IMR-90 (cell line): ENCODE results near the gene TMUB1. TPM values are rescaled to one million over a fixed set of nuclear protein-coding genes. Genes with fewer than 3 reads are reported as not detected.

Experiments
- ATAC-seq: fragments of 200-7000 bp; cut with Tn5 transposase; 2 replicates; pipeline ENCODE4 v1.9.1; 2020; ENCODE audit warnings: low read depth, mild to moderate bottlenecking, moderate library complexity
- BruUV-seq: library from RNA; stranded (reverse); fragments of 400-500 nt; replicated peaks from 2 replicates; lab custom pipeline; 2021; lab: Mats Ljungman, UMichigan
- CTCF ChIA-PET: fragments of 300-600 bp; formaldehyde crosslinking; extraction: SDS; loops from one replicate; lab custom pipeline; 2021; ENCODE audit warnings: antibody characterized with exemption; lab: Yijun Ruan, JAX
- POLR2A ChIA-PET: fragments of 300-600 bp; sonication (Branson Sonifier 250); formaldehyde crosslinking; loops from one replicate; lab custom pipeline; 2022; ENCODE audit warnings: antibody characterized with exemption; ENCODE audit not compliant: unreplicated experiment; lab: Charles Lee
- DNase-seq: peaks from one replicate; pipeline ENCODE4 v3.0.0; 2013
- H2AFZ ChIP-seq: replicated peaks from 2 replicates; pipeline ENCODE3; 2013; ENCODE audit warnings: low read length, mild to moderate bottlenecking; ENCODE audit not compliant: poor library complexity
- H2AK5ac ChIP-seq: 2 replicates; pipeline ENCODE4 v1.6.1; 2013; ENCODE audit warnings: low read depth, low read length, inconsistent platforms
- H2AK9ac ChIP-seq: replicated peaks from 2 replicates; pipeline ENCODE3; 2013; ENCODE audit warnings: mild to moderate bottlenecking, low read depth, low read length, moderate library complexity; ENCODE audit not compliant: poor library complexity
- H2BK120ac ChIP-seq: 2 replicates; pipeline ENCODE4 v1.6.1; 2013; ENCODE audit warnings: low read depth, low read length, inconsistent platforms
- H2BK15ac ChIP-seq: 3 replicates; pipeline ENCODE4 v1.6.1; 2013; ENCODE audit warnings: low read depth, low read length, inconsistent platforms
- H2BK20ac ChIP-seq: 2 replicates; pipeline ENCODE4 v1.6.1; 2013; ENCODE audit warnings: low read depth, mild to moderate bottlenecking, inconsistent platforms, low read length, moderate library complexity
- H2BK5ac ChIP-seq: 2 replicates; pipeline ENCODE4 v1.6.1; 2013; ENCODE audit warnings: mild to moderate bottlenecking, low read depth, low read length, inconsistent platforms; ENCODE audit not compliant: poor library complexity, severe bottlenecking
- H3K14ac ChIP-seq: replicated peaks from 2 replicates; pipeline ENCODE4 v1.6.1; 2013; ENCODE audit warnings: low read depth, low read length, inconsistent platforms
- H3K18ac ChIP-seq: 2 replicates; pipeline ENCODE4 v1.6.1; 2013; ENCODE audit warnings: low read depth, low read length, control low read depth
- H3K23ac ChIP-seq: 2 replicates; pipeline ENCODE4 v1.6.1; 2013; ENCODE audit warnings: low read depth, low read length, inconsistent platforms
- H3K27ac ChIP-seq: 2 replicates; pipeline ENCODE4 v1.5.1; 2013; ENCODE audit warnings: mild to moderate bottlenecking, control low read depth, low read length; ENCODE audit not compliant: insufficient read depth
- H3K27me3 ChIP-seq: 2 replicates; pipeline ENCODE4 v1.6.1; 2013; ENCODE audit warnings: low read length; ENCODE audit not compliant: control insufficient read depth, insufficient read depth
- H3K36me3 ChIP-seq: 2 replicates; pipeline ENCODE4 v1.6.1; 2013; ENCODE audit warnings: low read length, mixed read lengths; ENCODE audit not compliant: control insufficient read depth, insufficient read depth
- H3K4ac ChIP-seq: 2 replicates; pipeline ENCODE4 v1.6.1; 2013; ENCODE audit warnings: low read depth, low read length, inconsistent platforms
- H3K4me1 ChIP-seq: 2 replicates; pipeline ENCODE4 v1.6.1; 2013; ENCODE audit warnings: low read length, mixed read lengths; ENCODE audit not compliant: control insufficient read depth, insufficient read depth
- H3K4me2 ChIP-seq: 2 replicates; pipeline ENCODE4 v1.6.1; 2013; ENCODE audit warnings: low read depth, mild to moderate bottlenecking, control low read depth, low read length, moderate library complexity
- H3K4me3 ChIP-seq: 2 replicates; pipeline ENCODE4 v1.5.1; 2013; ENCODE audit warnings: low read depth, mild to moderate bottlenecking, control low read depth, low read length, moderate library complexity; ENCODE audit not compliant: insufficient read depth
- H3K56ac ChIP-seq: 2 replicates; pipeline ENCODE4 v1.6.1; 2013; ENCODE audit warnings: low read length, inconsistent platforms; ENCODE audit not compliant: insufficient read depth; ENCODE audit errors: extremely low read depth
- H3K79me1 ChIP-seq, 2 experiments: 2 replicates each; pipeline ENCODE4 v1.6.1; 2013; ENCODE audit warnings: low read length in 2 of 2, inconsistent platforms in 1 of 2, low read depth in 1 of 2
- H3K9ac ChIP-seq: 2 replicates; pipeline ENCODE4 v1.6.1; 2013; ENCODE audit warnings: low read depth, low read length, control low read depth
- H3K9me1 ChIP-seq: 2 replicates; pipeline ENCODE4 v1.6.1; 2013; ENCODE audit warnings: low read length, inconsistent platforms; ENCODE audit not compliant: insufficient read depth
- H3K9me3 ChIP-seq: 2 replicates; pipeline ENCODE4 v1.6.1; 2013; ENCODE audit warnings: low read length; ENCODE audit not compliant: control insufficient read depth, insufficient read depth
- H4K20me1 ChIP-seq: 2 replicates; pipeline ENCODE4 v1.6.1; 2013; ENCODE audit warnings: low read length, inconsistent platforms; ENCODE audit not compliant: insufficient read depth
- H4K5ac ChIP-seq: 2 replicates; pipeline ENCODE4 v1.6.1; 2013; ENCODE audit warnings: mild to moderate bottlenecking, low read depth, low read length, control low read depth
- H4K8ac ChIP-seq, 2 experiments: 2 replicates each; pipeline ENCODE4 v1.6.1; 2013; ENCODE audit warnings: low read depth in 2 of 2, low read length in 2 of 2, control low read depth in 1 of 2, inconsistent platforms in 1 of 2
- H4K91ac ChIP-seq: 2 replicates; pipeline ENCODE4 v1.6.1; 2013; ENCODE audit warnings: low read depth, low read length, inconsistent platforms; ENCODE audit not compliant: insufficient read depth
- MAZ ChIP-seq: IDR thresholded peaks from 2 replicates; pipeline ENCODE4 v1.6.1; 2012; ENCODE audit warnings: low read depth, mild to moderate bottlenecking, low read length, improper control_type of control experiment, moderate library complexity, borderline replicate concordance
- WGBS, 2 experiments: methylation state at CpG; one replicate each; pipeline versions ENCODE4 v1.1.5 to v1.1.7; 2013; ENCODE audit warnings: missing lambda C conversion rate in 2 of 2; ENCODE audit not compliant: insufficient read length in 1 of 2; ENCODE audit errors: extremely low coverage in 2 of 2; 5-methylcytosine and 5-hydroxymethylcytosine counted together
- dilution Hi-C: fragments of 300-500 bp; cut with HindIII; formaldehyde crosslinking; loops from one replicate; pipeline ENCODE4 v1.14.3; 2018; ENCODE audit warnings: low sequenced_read_pairs; ENCODE audit not compliant: unreplicated experiment
- in situ Hi-C: fragments of 300-500 bp; cut with MboI; formaldehyde crosslinking; loops from 3 replicates; pipeline ENCODE4 v1.14.3; 2019; ENCODE audit warnings: low sequenced_read_pairs, inconsistent platforms, mixed read lengths
- intact Hi-C: fragments of 100-400 bp; cut with micrococcal nuclease; formaldehyde crosslinking; loops from 2 replicates; pipeline ENCODE4 v1.10.0; 2022
- polyA plus RNA-seq, 3 experiments: library from polyadenylated mRNA; depleted of rRNA; stranded (reverse); fragments of >200 nt; gene quantifications; 2 replicates each; pipeline ENCODE4 v1.2.3, GENCODE V29; 2012; ENCODE audit warnings: low replicate concordance in 1 of 3
- total RNA-seq: library from RNA; depleted of rRNA; stranded (reverse); fragments of >200 nt; gene quantifications from 2 replicates; pipeline ENCODE4 v1.2.3, GENCODE V29; 2012
- TF ChIP-seq, protein P1 (sequence below): conservative IDR thresholded peaks from 2 replicates; pipeline ENCODE4 v1.5.1; 2012; ENCODE audit warnings: mild to moderate bottlenecking, low read depth, low read length, improper control_type of control experiment

The TMUB1 gene
- total and polyA plus RNA-seq, 2 of the 4 experiments (the other 2 are of a cell fraction) = 6.8 to 29.8 TPM

DNA sequence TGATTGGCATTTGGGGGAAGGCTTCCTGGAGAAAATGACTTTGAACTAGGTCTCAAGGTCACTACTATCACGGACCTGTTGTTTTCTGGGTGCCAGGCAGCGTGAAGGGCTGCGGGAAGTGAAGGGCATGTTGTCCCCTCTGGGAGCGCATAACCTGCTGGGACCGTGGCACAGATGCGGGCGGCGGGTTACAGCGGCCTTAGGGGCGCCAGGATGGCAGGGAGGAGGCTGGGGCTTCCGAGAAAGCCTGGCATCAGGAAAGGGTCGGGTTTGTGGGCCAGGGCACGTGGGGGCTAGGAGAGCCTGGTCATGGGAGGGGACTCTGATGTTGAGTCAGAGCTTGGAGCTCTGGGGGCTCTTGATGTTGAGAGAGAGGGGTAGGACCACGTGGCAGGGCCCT, 17.8 kb downstream of the TMUB1 start:
- no peak overlapping the region for H2BK120ac ChIP-seq
- H3K36me3 ChIP-seq = peaks cover 56% of the 10 kb centered on the region
- no peak overlapping the region for H3K23ac ChIP-seq
- peaks cover 32% of the 10 kb centered on the region for H3K4me1 ChIP-seq
- intact Hi-C loops (no loop called here), in situ Hi-C loops (no loop called here), dilution Hi-C loops (no loop called here)
- no peak overlapping the region for H2BK15ac ChIP-seq
- no TSS peak for BruUV-seq
- no peaks in the 10 kb centered on the region for H3K27me3 ChIP-seq
- ATAC-seq (no peak), DNase-seq (no peak)
- TF ChIP-seq, protein P1, sequence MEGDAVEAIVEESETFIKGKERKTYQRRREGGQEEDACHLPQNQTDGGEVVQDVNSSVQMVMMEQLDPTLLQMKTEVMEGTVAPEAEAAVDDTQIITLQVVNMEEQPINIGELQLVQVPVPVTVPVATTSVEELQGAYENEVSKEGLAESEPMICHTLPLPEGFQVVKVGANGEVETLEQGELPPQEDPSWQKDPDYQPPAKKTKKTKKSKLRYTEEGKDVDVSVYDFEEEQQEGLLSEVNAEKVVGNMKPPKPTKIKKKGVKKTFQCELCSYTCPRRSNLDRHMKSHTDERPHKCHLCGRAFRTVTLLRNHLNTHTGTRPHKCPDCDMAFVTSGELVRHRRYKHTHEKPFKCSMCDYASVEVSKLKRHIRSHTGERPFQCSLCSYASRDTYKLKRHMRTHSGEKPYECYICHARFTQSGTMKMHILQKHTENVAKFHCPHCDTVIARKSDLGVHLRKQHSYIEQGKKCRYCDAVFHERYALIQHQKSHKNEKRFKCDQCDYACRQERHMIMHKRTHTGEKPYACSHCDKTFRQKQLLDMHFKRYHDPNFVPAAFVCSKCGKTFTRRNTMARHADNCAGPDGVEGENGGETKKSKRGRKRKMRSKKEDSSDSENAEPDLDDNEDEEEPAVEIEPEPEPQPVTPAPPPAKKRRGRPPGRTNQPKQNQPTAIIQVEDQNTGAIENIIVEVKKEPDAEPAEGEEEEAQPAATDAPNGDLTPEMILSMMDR = no peak
- TF ChIP-seq MAZ = no peak
- WGBS, 2 experiments = 88% methylated on average over 11 of the region's 14 CpGs; no CpG with 5 or more reads in 1 of the 2 experiments
- H2AK9ac ChIP-seq = no peak overlapping the region
- peaks cover 32% of the 10 kb centered on the region for H4K20me1 ChIP-seq
- peaks cover 24 to 57% of the 10 kb centered on the region in 2 experiments for H3K79me1 ChIP-seq
- no peak overlapping the region for H2AK5ac ChIP-seq
- H3K4me2 ChIP-seq = no peak overlapping the region
- no peak overlapping the region for H4K5ac ChIP-seq
- H3K18ac ChIP-seq = no peak overlapping the region
- CTCF ChIA-PET = no interaction called here
- no peak overlapping the region for H3K4ac ChIP-seq
- H2AFZ ChIP-seq = no peak overlapping the region
- no peak overlapping the region for H3K9ac ChIP-seq
- H3K9me3 ChIP-seq = no peaks in the 10 kb centered on the region
- no peak overlapping the region for H3K14ac ChIP-seq
- H3K56ac ChIP-seq = no peak overlapping the region
- H2BK20ac ChIP-seq = no peak overlapping the region
- no peak overlapping the region for H3K27ac ChIP-seq
- H4K8ac ChIP-seq = no peak overlapping the region
- POLR2A ChIA-PET = no interaction called here
- H2BK5ac ChIP-seq = no peak overlapping the region
- H4K91ac ChIP-seq = no peak overlapping the region
- H3K4me3 ChIP-seq = no peak overlapping the region
- peaks cover 8% of the 10 kb centered on the region; the same call in 1 of the 2 replicates for H3K9me1 ChIP-seq
